ENCODE measurements around the gene CACHD1.
"Not testable (repeated sequence)": the region's sequence is repeated elsewhere in the genome, so short reads cannot be mapped to it uniquely, and the experiment has no call there.

Gene CACHD1

GRCh38 chr1:64598100-64598571 is 128.2 kb downstream of the CACHD1 start:
- no peak for DNase-seq

DNA sequence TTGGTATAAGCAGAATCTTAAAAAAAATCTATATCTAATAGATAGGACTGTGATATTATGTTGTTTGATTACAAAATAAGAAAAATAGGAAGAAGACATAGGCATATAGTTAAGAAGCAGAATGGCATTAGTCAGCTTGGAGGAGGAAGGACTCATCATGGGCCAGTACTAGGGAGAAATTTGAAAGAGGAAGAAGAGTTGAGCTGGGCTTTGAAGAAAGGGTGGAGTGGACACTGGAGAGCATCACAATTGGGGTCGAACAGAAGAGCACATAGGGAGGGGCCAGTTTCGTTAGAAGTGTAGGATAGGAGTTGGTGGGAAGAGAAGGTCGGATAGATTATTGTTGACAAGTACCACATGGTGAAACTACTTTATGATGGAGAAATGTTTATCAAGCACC is 129.3 kb downstream of the CACHD1 start:
- no peak for DNase-seq

DNA sequence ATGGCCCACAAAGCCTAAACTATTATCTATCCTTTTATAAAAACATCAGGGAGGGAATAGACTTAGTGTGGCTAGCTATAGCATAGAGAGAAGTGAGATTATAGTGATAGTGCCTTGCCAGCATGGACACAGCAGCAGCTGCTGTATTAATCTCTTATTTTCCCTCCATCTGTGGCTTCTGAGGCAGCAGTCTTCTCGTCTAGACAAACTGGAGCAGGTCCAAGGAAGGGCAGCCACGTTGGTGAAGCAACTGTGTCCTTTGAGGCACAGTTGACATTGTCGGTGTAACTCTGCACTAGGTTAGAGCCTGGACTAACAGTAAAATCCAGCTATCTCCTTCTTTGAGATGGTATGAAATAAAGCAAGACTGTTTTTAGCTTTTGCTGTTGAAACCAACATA is 131.3 kb downstream of the CACHD1 start:
- DNase-seq = no peak

DNA sequence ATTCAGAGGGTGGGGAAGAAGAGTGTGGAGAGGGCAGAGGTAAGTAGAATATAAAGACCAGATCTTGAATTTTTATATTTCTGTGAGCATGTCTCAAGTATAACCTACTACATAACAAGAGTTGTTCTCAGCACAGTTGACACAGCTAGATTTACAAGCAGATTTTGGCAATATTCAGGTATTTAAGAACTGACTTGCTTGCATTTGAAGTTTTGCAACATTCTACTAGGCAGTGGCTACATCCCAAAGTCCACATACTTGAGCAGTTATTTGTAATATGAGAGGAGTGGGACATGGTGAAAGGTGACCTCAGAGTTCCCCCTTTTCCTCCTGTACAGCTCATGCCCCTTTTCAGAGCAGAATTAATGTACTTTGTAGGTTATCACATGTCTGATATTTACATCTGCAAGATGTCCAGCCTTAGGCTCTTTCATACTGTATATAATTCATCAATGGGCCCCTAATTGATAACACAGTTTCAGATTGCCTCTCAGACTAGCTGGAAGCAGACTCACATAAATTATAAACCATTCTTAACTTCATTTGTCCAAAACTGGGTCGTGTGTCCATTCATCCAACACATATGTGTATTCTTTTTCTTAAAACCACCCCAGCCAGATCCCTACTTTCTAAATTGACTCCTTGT is 138.2 kb downstream of the CACHD1 start:
- no peak for DNase-seq

GRCh38 chr1:64608651-64609048 is 138.7 kb downstream of the CACHD1 start:
- no peak for DNase-seq

- DNase-seq = not testable (repeated sequence)
These were observed 141.0 kb downstream of the CACHD1 start for GRCh38 chr1:64610950-64611349.

DNA sequence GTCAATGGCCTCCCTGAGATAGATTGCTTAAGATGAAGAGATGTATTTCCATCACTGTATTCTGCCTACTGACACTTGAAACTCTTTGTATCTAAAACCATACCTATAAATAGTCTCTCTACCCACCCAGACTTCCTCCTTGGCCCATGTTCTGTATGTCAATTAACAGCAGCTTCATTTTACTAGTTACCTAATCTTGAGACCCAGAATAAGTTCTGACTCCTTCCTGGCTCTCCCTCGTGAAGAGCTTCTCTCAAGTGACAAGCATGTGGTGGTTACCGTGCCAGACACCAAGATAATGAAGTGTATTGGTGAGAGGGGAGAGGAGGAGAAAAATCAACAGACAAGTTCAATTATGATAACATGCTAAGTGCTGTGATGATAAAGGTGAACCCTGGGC is 146.1 kb downstream of the CACHD1 start:
- no peak for DNase-seq

- no peak for DNase-seq
These were observed 153.8 kb downstream of the CACHD1 start for GRCh38 chr1:64623750-64624191.

DNA sequence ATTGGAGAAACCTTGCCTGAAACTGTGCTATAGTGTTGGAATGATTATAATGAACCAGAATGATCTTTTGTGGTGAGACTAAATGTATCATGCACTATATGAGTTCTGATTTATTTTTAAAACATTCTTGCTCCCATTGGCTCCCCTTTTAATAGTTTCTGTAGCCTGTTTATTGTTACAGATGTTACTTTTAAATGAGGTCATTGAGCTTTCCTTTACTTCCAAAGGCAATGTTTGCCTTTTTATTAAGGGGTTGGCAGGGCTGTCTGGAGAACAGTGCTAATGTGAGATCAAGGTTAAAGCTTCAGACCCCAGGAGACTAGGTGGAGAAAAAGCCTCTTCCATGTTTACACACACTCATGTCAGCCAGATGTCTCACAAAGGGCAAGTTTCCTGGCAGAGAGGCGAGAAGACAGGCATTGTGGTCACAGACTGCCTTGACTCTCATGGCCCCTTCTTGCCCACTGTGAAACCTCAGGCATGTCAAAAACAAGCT is 154.3 kb downstream of the CACHD1 start:
- no peak for DNase-seq

DNA sequence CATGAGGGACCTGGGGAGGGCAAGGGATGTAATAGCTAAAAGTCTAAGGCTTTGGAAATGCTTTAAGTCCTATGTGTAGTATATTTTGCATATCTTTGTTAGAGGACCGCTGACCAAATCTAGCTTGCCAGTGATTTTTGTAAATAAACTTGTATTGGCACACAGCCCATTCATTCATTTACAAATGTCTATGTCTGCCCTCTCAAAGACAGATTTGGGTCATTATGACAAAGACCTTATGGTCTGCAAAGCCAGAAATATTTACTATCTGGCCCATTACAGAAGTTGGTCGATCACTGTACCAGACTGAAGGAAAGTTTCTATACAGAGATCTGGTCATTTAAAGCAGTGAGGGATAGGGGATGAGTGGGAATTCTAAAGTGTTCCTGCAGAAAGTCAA is 154.9 kb downstream of the CACHD1 start:
- DNase-seq = no peak

- DNase-seq = no peak
These were observed 160.7 kb downstream of the CACHD1 start for GRCh38 chr1:64630611-64631010.

DNA sequence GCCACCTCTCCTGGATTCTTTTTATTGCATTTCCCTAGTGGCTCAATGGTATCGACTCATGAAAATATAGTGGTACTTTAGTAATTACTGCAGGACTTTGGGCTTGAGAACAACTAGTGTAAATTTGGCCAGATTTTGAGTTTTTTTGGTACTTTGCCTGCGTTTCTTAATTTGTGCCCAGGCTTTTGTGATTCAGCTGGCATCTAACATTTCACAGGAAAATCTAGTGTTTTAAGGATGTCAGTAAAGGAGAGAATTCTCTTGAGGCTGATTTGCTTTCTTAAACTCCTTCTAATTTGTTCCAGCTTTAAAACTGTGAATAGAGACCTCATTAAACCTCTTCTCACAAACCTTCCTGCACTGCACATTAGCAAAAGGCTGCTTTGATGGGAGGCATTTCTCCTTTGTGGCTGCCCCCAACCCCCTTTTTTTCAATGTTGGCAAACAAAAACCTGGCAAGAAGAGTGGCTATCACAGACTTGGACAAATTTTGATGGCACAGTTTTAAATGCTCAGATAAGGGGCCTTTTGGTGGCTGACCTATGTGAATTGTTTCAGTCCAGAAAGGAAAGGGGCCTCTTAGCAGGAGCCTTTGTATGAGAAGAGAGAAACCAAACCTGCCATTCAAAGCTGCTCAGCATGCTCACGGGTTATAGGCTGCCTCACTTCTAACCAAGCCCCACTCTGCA is 161.6 kb downstream of the CACHD1 start:
- DNase-seq = no peak

DNA sequence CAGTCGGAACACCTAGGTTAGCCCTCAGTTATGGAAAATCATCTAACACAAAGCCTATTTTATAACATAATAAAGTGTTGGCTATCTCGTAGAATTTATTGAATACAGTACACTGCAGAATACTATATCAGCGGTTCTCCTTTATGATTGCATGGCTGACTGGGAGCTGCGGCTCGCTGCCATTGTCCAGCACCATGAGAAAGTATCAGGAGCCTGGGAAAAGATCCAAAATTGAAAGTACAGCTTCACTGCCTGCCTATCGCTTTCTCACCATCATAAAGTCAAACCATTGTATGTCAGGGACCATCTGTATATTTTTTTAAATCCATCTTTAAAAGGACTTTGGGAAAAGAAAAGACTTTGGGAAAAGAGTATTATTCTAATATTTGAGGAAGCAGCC is 163.0 kb downstream of the CACHD1 start:
- DNase-seq = no peak

GRCh38 chr1:64645735-64646134 is 175.8 kb downstream of the CACHD1 start:
- DNase-seq = no peak

DNA sequence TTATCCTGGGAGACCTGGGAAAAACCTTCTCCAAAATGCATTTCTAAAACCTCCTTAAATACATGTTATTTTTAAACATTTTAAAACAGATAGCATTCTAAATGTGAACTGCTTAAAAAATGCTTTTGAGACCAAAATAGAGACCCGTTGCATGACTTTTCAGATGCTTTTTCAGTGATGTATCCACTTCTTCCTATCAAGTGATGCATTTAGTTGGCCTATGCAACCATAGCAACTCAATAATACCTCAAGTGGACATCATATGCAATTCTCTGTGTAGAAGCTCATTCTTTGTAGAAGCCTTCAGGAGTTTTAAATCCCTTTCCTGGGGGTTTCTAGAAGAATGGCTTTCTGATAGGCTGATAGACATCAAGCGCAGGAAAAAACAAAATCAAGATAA is 180.5 kb downstream of the CACHD1 start:
- DNase-seq = no peak

GRCh38 chr1:64651841-64652240 is 181.9 kb downstream of the CACHD1 start:
- no peak for DNase-seq

GRCh38 chr1:64653466-64653865 is 183.5 kb downstream of the CACHD1 start:
- DNase-seq = no peak

DNA sequence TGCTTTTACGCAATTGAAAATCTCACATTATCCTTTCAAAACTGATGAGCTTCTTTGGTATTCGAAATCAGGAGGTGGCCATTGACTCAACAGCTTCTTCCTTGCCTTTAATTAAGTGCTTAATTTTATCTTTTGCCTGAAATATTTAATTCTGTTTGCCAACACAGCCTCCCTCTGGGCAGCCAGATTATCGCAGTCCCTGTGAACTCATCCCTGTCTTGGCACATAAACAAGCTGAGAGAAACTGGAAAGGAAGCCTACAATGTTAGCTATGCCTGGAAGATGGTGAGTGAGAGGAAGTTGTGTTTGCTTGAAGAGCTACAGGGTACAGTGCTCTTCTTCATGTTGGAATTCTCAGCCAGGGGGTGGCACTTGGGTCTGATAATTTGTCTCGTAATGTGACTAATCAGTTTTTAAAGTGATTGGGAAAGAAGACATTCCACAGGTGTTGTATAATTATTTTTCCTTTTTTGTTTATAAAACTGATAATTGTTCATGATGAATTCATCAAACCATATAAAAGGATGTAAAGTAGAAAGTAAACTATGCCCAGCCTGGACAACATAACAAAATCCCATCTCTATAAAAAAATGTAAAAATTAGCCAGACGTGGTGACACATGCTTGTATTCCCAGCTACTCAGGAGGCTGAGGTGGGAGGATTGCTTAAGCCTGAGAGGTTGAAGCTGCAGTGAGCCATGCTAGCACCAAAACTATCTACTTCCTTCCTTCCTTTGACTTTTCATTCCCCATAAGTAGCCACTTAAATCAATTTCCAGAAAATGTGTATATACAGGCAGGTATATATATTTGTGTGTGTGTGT is 184.8 kb downstream of the CACHD1 start:
- DNase-seq = no peak

DNA sequence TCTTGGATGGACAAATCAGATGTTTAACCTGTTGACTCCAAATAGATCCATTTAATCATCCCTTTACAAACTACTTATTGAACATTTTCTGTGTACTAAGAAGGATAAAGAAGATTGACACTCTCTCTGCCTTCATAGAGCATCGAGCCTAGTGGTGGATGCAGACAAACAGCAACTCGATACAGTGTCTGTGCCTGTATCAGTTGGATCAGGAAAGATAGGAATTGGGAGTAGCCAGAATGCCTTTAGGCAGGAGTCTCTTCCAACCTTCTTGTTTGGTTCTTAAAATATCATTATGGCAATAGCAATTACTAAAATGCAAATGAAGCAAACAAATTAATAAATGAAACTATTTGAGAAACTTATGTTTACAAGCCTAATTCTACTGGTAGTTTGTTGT is 185.9 kb downstream of the CACHD1 start:
- DNase-seq = no peak

- DNase-seq = no peak
These were observed 189.7 kb downstream of the CACHD1 start for GRCh38 chr1:64659478-64660138.

DNA sequence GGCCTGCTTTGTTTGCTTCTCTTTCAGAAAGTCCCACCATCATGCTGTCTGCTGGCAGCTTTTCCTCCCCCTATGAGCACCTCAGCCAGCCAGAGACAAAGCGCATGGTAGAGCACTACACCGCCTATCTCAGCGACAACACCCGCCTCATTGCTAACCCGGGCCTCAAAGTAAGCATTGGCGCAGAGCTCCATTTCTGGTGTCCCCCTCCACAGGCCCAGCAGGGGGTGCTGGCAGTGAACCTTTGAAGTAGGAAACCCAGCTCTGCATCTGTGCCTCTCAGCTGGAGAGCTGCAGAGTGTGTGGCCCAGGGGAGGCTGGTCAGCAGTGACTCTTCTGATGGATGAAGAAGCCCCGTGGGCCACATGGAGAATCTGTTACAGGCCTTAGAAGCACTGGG is 193.7 kb downstream of the CACHD1 start:
- DNase-seq = no peak

DNA sequence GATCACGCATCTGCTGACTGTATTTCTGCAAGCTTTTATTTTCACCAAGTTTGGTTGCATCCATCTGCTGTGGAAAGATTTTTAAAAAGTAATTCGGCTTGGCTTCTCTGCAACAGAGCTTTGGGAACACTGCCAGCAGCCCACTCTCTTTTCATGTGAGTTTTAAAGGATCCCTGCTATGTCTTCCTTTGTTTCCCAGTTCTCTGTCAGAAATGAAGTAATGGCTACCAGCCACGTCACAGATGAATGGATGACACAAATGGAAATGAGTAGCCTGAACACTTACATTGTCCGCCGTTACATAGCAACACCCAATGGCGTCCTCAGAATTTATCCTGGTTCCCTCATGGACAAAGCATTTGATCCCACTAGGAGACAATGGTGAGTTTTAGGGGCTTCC is 194.4 kb downstream of the CACHD1 start:
- no peak for DNase-seq

GRCh38 chr1:64669098-64669675 is 199.3 kb downstream of the CACHD1 start:
- no peak for DNase-seq

All from NK-92 treated with Interleukin-12 subunit alpha and Interleukin-12 subunit beta, amount 100 ng/mL, for 24 hours (cell line).